Measurements from ENCODE around the gene OR9G4.

Gene OR9G4

DNA sequence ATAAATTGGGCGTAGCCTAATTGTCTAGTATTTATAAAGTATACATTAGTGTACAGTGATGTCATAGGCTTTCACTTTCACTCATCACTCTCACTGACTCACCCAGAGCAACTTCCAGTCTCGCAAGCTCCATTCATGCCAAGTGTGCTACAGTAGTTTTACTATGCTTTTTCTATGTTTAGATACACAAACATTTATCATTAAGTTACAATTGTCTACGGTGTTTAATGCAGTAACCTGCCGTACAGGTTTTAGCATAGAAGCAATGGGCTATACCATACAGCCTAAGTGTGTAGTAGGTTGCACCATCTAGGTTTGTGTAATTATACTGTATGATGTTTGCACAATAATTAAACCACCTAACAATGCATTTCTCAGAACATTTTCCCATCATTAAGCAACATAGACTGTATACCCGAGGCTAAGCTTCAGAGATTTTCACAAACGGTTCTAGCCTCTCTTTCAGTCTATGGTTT is 32.1 kb downstream of the OR9G4 start:
- no peak overlapping the region for H3K27ac ChIP-seq
- no peak for TF ChIP-seq CTCF (IDR thresholded peaks at IDR 0.05)
- H3K27me3 ChIP-seq = no peaks in the 10 kb centered on the region
- H3K36me3 ChIP-seq = no peaks in the 10 kb centered on the region
- H3K4me1 ChIP-seq (ENCODE audit: control insufficient read depth in 1 of 2, insufficient read depth in 1 of 2, low read depth in 1 of 2, low read length in 1 of 2) = no peaks in the 10 kb centered on the region
- no peak overlapping the region for H3K4me3 ChIP-seq (ENCODE audit: low read depth in 1 of 2, low read length in 1 of 2)
- H3K9me3 ChIP-seq = no peaks in the 10 kb centered on the region

DNA sequence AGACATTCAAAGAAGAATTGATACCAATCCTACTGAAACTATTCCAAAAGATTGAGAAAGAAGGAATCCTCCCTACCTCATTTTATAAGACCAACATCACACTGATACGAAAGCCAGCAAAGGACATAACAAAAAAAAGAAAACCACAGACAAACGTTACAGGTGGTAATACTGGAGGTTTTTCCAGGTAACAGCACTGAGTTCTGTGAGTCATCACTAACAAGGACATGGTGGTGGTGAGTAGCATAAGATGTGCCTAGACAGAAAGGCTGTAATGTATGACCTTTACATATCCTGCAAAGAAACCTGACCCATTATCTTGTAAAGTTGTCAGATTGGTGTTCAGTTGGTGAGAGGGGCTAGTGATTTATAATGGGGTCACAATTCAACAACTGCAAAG is 34.3 kb downstream of the OR9G4 start:
- no peak overlapping the region for H3K4me3 ChIP-seq (ENCODE audit: low read depth in 1 of 2, low read length in 1 of 2)
- no peaks in the 10 kb centered on the region for H3K36me3 ChIP-seq
- no peaks in the 10 kb centered on the region for H3K27me3 ChIP-seq
- H3K27ac ChIP-seq = no peak overlapping the region
- no peak for TF ChIP-seq CTCF (IDR thresholded peaks at IDR 0.05)
- H3K4me1 ChIP-seq (ENCODE audit: control insufficient read depth in 1 of 2, insufficient read depth in 1 of 2, low read depth in 1 of 2, low read length in 1 of 2) = no peaks in the 10 kb centered on the region
- H3K9me3 ChIP-seq = no peaks in the 10 kb centered on the region

- no peaks in the 10 kb centered on the region for H3K9me3 ChIP-seq
- H3K4me3 ChIP-seq (ENCODE audit: low read depth in 1 of 2, low read length in 1 of 2) = no peak overlapping the region
- H3K27me3 ChIP-seq = no peaks in the 10 kb centered on the region
- no peaks in the 10 kb centered on the region for H3K36me3 ChIP-seq
- no peaks in the 10 kb centered on the region for H3K4me1 ChIP-seq (ENCODE audit: control insufficient read depth in 1 of 2, insufficient read depth in 1 of 2, low read depth in 1 of 2, low read length in 1 of 2)
- H3K27ac ChIP-seq = no peak overlapping the region
- no peak for TF ChIP-seq CTCF (IDR thresholded peaks at IDR 0.05)
Measured at GRCh38 chr11:56706486-56706885, 42.0 kb downstream of the OR9G4 start.

DNA sequence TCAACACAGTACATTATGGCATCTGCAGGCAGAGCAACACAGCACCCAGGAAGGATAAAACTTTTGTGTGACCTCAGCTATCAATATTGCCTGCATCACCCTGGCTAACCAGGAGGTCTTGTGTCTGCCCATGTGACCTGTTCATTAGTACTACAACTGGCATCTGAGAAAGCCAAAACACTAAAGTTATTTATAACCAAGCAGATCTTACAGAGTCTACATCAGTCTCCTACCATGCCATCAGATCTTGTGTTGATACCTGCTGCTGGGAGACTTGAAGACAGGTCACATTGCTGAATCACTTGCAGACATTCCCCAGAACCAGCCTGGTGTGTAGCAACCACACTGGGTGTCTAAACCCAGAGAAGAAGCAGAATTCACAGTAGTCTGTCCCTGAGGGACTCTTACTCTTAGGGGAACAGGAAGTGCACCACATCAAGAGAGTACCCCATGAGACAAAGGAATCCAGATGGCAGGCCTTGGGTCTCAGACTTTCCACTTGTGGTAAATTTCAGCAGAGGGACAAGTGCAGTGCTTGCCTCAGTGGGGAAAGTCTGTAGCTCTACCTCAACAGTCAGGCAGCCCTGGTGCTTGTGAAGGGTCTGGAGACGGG is 42.6 kb downstream of the OR9G4 start:
- Histone ChIP-seq H3K27me3 (no peaks in the 10 kb centered on the region), H3K36me3 (no peaks in the 10 kb centered on the region), H3K4me3 (ENCODE audit: low read depth in 1 of 2, low read length in 1 of 2) (no peak overlapping the region), H3K4me1 (ENCODE audit: control insufficient read depth in 1 of 2, insufficient read depth in 1 of 2, low read depth in 1 of 2, low read length in 1 of 2) (no peaks in the 10 kb centered on the region), H3K27ac (no peak overlapping the region), H3K9me3 (no peaks in the 10 kb centered on the region)
- TF ChIP-seq CTCF (IDR thresholded peaks at IDR 0.05) = no peak

- no peak overlapping the region for H3K4me3 ChIP-seq (ENCODE audit: low read depth in 1 of 2, low read length in 1 of 2)
- TF ChIP-seq CTCF (IDR thresholded peaks at IDR 0.05) = no peak
- H3K36me3 ChIP-seq = no peaks in the 10 kb centered on the region
- H3K9me3 ChIP-seq = no peaks in the 10 kb centered on the region
- no peaks in the 10 kb centered on the region for H3K27me3 ChIP-seq
- H3K4me1 ChIP-seq (ENCODE audit: control insufficient read depth in 1 of 2, insufficient read depth in 1 of 2, low read depth in 1 of 2, low read length in 1 of 2) = no peaks in the 10 kb centered on the region
- no peak overlapping the region for H3K27ac ChIP-seq
Measured at GRCh38 chr11:56700914-56701485, 47.5 kb downstream of the OR9G4 start.

Measured in neutrophil (primary cell).